Testis (tissue), 3 donors: ENCODE measurements around the gene RAP1GAP2. TPM values are rescaled to one million over a fixed set of nuclear protein-coding genes. Genes with fewer than 3 reads are reported as not detected.

Source experiments
- DNase-seq: peaks from one replicate; pipeline ENCODE4 v3.0.0-alpha.2; 2019
- H3K27ac ChIP-seq, 2 donors: fragments of 200-600 bp; sonication (generic); one replicate each; pipeline ENCODE4 v1.5.1; 2019
- H3K27me3 ChIP-seq: fragments of 200-600 bp; sonication (generic); one replicate; pipeline ENCODE4 v1.5.1; 2019
- H3K36me3 ChIP-seq: fragments of 200-600 bp; sonication (generic); one replicate; pipeline ENCODE4 v1.5.1; 2017; ENCODE audit warnings: low read depth; ENCODE audit errors: missing control alignments
- H3K4me1 ChIP-seq: fragments of 200-600 bp; sonication (generic); one replicate; pipeline ENCODE4 v1.5.1; 2019
- H3K4me3 ChIP-seq, 2 donors: fragments of 200-600 bp; sonication (generic); one replicate each; pipeline ENCODE4 v1.5.1; 2017 to 2019
- H3K9me3 ChIP-seq: fragments of 200-600 bp; sonication (generic); one replicate; pipeline ENCODE4 v1.5.1; 2017
- CTCF ChIP-seq, 3 experiments: fragments of 450-650 bp in 2 of 3; fragments of 200-600 bp in 1 of 3; sonication (generic) in 1 of 3; IDR thresholded peaks; one replicate each; pipeline ENCODE4 v1.5.1; 2016 to 2019; ENCODE audit warnings: antibody characterized with exemption in 3 of 3, mild to moderate bottlenecking in 2 of 3, moderate library complexity in 1 of 3
- POLR2A ChIP-seq: fragments of 450-650 bp; IDR thresholded peaks from one replicate; pipeline ENCODE4 v1.6.1; 2017; ENCODE audit warnings: antibody characterized with exemption, mild to moderate bottlenecking, moderate library complexity
- WGBS, 2 donors: methylation state at CpG; one replicate each; pipeline ENCODE4 v1.1.5; 2018; 5-methylcytosine and 5-hydroxymethylcytosine counted together
- intact Hi-C: fragments of 100-400 bp; cut with DNase I; formaldehyde crosslinking; loops from one replicate; pipeline ENCODE4 v1.15.1; 2023; ENCODE audit warnings: low total_unique reads
- polyA plus RNA-seq: library from polyadenylated mRNA; stranded (reverse); fragments of 350-450 nt; fragmentation: Illumina TruSeq; extraction: RNeasy Lipid Tissue Mini Kit (QIAGEN cat#74804); gene quantifications from one replicate; pipeline ENCODE4 v1.2.3, GENCODE V29; 2014; ENCODE audit warnings: low read depth, low replicate concordance; ENCODE audit not compliant: insufficient read depth
- total RNA-seq, 2 donors: library from RNA; depleted of rRNA; stranded (reverse); fragments of >200 nt; gene quantifications; one replicate each; pipeline ENCODE4 v1.2.3, GENCODE V29; 2016

Gene RAP1GAP2
- total and polyA plus RNA-seq, 3 donors from 2014 or later, result 10.4 to 21.7 (median 15.1) TPM

DNA sequence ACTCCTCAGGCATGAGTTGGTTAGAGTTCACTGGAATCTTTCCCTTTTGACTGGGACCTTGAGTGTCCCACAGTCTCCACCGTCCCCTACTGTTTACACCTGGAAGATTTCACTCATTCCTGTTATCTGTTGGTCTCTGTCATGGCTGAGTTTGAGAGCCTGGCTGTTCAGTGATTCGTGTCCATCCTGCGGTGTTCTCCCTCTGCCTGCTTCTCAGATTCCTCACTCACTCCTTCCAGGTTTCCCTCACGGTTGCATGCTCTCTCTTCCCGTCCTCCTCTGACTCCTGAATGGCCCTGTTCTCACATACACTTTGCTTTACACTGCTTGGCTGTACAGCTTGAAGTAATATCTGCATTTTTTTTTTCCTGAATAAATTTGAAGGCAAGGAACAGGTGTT, 242.7 kb downstream of the RAP1GAP2 start:
- H3K9me3 ChIP-seq, result no peaks in the 10 kb centered on the region
- H3K4me1 ChIP-seq, result no peaks in the 10 kb centered on the region
- TF ChIP-seq POLR2A (no peak), CTCF (IDR thresholded peaks at IDR 0.05) (no peak)
- H3K4me3 ChIP-seq, result no peak overlapping the region
- intact Hi-C loops, result no loop called here
- H3K27me3 ChIP-seq, result no peaks in the 10 kb centered on the region
- no peak overlapping the region for H3K27ac ChIP-seq
- no peak for DNase-seq
- no peaks in the 10 kb centered on the region for H3K36me3 ChIP-seq
- 61 to 67% methylated on average over 5 of the region's 5 CpGs for WGBS, 2 donors

GRCh38 chr17:3039736-3040135, 243.5 kb downstream of the RAP1GAP2 start:
- no peak for DNase-seq
- Histone ChIP-seq H3K4me1 (no peaks in the 10 kb centered on the region), H3K27me3 (no peaks in the 10 kb centered on the region), H3K36me3 (no peaks in the 10 kb centered on the region), H3K9me3 (no peaks in the 10 kb centered on the region), H3K27ac (no peak overlapping the region), H3K4me3 (no peak overlapping the region)
- intact Hi-C loops, result no loop called here
- TF ChIP-seq CTCF (IDR thresholded peaks at IDR 0.05) (no peak), POLR2A (no peak)
- 68 to 73% methylated on average over 6 of the region's 6 CpGs for WGBS, 2 donors

DNA sequence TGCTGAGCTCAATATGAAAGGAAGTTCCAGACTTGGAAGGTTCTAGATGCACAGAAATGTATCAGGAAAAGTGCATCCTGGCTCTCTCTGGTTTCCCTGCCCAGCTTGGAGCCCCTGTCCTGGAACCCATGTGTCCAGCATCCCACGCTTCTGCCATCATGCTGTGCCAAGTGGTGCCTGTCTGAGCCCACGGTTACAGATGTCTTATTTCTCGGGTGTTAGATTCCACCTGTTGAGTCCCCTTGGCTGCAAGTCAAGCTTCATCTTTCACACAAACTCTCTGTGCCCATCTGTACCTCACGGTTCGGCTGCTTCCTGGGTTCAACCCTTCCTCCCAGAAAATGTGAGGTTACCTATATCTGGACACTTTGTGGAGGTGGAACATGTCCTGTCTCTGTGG, 244.6 kb downstream of the RAP1GAP2 start:
- no peaks in the 10 kb centered on the region for H3K27me3 ChIP-seq
- intact Hi-C loops, result no loop called here
- no peak overlapping the region for H3K4me3 ChIP-seq
- H3K36me3 ChIP-seq, result no peaks in the 10 kb centered on the region
- no peaks in the 10 kb centered on the region for H3K4me1 ChIP-seq
- TF ChIP-seq POLR2A, result no peak
- TF ChIP-seq CTCF (IDR thresholded peaks at IDR 0.05), result no peak
- 84 to 85% methylated on average over 5 of the region's 5 CpGs for WGBS, 2 donors
- no peak overlapping the region for H3K27ac ChIP-seq
- no peaks in the 10 kb centered on the region for H3K9me3 ChIP-seq
- DNase-seq, result no peak

DNA sequence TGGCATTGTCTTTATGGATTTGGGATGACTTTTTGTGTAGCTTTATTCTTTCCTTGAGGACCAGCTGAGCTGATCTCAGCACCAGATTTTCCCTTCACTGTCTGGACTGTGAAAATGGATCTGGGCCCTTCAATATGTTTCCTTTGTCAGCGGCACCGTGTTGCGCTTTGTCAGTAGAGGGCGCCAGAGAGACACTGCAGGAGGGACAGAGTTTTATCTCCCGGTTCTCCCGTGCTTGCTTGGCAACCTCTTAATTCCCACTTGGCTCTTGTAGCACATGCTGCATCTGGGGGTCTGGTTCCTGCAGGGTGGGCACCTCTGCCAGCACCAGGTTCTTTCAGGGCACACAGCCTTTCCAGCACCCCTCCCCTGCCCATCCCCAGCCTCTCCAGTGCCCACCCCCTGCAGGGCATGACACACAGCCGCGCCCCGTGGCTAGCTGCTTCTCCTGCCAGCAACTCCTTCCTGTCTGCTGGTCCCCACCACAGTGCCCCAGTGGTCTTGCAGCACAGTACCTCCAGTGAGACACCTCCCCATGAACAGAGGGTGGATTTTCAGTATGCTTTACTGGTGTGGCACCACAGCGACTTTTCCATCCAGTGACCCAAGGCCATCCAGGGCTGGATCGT, 247.6 kb downstream of the RAP1GAP2 start:
- TF ChIP-seq CTCF (IDR thresholded peaks at IDR 0.05) (no peak), POLR2A (no peak)
- Histone ChIP-seq H3K4me1 (no peaks in the 10 kb centered on the region), H3K9me3 (no peaks in the 10 kb centered on the region), H3K27me3 (no peaks in the 10 kb centered on the region), H3K36me3 (no peaks in the 10 kb centered on the region), H3K27ac (no peak overlapping the region), H3K4me3 (no peak overlapping the region)
- 48 to 58% methylated on average over 11 of the region's 11 CpGs for WGBS, 2 donors
- DNase-seq, result peak; percentile 63
- intact Hi-C loops, result no loop called here

- DNase-seq, result no peak
- intact Hi-C loops, result no loop called here
- Histone ChIP-seq H3K27me3 (no peaks in the 10 kb centered on the region), H3K27ac (no peak overlapping the region), H3K9me3 (no peaks in the 10 kb centered on the region), H3K4me3 (no peak overlapping the region), H3K36me3 (no peaks in the 10 kb centered on the region), H3K4me1 (peaks cover 4% of the 10 kb centered on the region)
- WGBS, 2 donors, result 90 to 92% methylated on average over 3 of the region's 3 CpGs
- TF ChIP-seq POLR2A (no peak), CTCF (IDR thresholded peaks at IDR 0.05) (no peak)
Measured at GRCh38 chr17:3046753-3047152, 250.5 kb downstream of the RAP1GAP2 start.
